Measurements from ENCODE around the gene SHKBP1.

SHKBP1 gene

DNA sequence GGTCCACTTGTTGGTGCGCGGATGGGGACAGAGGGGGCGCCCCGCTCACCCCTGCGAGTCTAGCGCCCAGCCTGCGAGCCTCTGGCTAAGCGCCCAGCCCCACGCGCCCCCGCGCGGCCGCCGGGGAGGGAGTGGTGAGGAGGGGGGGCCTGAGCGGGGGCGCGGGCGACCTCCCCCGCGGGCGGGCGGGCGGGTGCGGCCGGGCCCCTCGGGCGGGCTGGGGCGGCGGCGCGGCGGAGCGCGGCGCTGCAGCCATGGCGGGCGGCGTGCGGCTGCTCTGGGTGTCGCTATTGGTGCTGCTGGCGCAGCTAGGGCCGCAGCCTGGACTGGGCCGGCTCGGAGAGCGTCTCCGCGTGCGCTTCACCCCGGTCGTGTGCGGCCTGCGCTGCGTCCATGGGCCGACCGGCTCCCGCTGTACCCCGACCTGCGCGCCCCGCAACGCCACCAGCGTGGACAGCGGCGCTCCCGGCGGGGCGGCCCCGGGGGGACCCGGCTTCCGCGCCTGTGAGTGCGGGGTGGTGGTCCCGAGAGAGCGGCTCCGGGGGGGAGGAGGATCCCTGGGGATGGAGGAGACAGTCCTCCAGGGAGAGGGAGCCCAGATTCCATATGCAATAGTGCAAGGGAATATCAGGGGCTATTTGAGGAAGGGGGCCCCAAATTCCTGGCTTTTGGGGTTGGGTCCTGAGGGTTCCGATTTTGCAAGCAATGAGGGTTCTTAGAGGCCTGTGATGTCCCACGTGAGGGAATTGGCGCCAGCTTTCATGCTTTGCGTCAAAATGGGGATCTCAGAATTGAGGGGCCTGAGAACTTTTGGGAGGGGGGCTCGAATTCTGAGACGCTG is 24.7 kb downstream of the SHKBP1 start, which contains the start of gene LTBP4:
Gene LTBP4, plus strand, starts transcription at position 236 of the 841 bp plus-strand sequence. Its CDS starts 19 bp downstream, at position 255.
- no peak for DNase-seq (ENCODE audit: low spot score)

GRCh38 chr19:40603071-40603388 is 26.4 kb downstream of the SHKBP1 start:
- DNase-seq (ENCODE audit: low spot score): no peak

DNA sequence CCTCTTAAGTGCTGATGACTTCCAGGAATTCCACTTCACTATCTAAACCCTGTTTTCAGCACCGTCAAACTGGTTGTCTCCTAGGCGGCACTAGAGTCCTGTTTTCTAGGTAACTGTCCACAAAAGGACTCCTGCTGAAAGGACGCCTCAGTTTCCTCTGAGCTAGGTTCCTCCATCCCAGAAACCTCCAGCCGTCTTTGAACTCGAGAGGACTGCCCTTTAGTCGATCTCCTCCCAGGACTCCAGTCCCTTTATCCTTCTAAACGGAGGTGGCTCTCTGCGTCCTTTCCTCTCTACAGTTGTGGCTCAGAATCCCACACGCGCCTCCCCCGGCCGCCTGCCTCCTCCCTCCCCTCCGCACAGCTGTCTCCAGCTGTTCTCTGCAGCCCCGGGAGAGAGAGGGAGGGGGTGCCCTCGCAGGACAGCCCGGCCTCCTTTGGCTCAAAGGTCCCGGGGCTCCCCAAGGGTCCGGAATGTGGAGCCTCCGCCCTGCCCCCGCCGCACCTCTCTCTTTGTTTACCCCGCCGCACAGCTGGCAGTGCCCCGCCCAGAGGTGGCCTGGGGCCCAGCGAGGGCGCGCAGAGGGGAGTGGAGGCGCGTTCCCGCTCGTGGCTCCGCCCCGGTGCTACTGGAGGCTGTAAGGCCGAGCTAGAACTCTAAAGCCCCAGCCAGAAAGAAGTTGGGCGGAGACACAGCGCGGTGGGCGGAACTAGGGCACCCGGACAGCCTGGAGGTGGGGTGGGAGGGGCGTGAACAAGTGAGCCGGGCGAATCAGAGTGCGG is 26.9 kb downstream of the SHKBP1 start:
- peak; percentile 83 for DNase-seq (ENCODE audit: low spot score)

DNA sequence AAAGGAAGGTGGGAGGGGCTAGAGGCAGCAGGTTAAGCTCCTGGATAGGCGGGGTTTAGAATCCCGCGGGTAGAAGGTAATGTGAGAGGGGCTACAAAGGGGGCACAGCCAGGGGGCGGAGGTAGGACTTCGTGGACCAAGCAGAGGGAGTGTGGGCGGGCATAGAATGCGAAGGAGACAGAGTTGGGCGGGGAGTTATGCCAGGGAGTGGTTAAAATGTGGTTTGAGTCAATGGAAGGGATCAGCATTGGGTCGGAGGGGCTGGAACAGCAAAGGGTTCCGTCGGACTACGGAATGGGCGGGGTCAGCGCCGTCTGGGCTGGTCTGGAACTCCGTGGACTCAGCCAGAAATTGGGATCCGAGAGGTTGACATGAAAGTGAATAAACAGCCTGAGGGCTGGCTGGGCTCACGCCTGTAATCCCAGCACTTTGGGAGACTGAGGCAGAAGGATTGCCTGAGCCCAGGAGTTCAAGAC is 27.5 kb downstream of the SHKBP1 start:
- DNase-seq (ENCODE audit: low spot score): no peak

DNA sequence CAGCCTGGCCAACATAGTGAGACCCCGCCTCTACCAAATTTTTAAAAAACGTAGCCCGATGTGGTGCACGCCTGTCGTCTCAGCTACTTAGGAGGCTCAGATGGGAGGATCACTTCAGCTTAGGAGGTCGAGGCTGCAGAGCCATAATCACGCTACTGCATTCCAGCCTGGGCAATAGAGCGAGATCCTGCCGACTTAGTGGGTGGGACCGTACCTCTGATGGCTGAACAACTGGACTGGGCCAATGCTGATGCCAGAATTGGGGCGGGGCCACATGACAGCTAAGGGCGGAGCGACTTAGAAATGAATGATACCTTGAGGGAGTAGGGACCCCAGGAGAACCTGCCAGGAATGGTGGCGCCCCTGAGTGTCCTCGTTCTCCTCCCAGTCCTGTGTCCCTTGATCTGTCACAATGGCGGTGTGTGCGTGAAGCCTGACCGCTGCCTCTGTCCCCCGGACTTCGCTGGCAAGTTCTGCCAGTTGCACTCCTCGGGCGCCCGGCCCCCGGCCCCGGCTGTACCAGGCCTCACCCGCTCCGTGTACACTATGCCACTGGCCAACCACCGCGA is 28.1 kb downstream of the SHKBP1 start:
- no peak for DNase-seq (ENCODE audit: low spot score)

DNA sequence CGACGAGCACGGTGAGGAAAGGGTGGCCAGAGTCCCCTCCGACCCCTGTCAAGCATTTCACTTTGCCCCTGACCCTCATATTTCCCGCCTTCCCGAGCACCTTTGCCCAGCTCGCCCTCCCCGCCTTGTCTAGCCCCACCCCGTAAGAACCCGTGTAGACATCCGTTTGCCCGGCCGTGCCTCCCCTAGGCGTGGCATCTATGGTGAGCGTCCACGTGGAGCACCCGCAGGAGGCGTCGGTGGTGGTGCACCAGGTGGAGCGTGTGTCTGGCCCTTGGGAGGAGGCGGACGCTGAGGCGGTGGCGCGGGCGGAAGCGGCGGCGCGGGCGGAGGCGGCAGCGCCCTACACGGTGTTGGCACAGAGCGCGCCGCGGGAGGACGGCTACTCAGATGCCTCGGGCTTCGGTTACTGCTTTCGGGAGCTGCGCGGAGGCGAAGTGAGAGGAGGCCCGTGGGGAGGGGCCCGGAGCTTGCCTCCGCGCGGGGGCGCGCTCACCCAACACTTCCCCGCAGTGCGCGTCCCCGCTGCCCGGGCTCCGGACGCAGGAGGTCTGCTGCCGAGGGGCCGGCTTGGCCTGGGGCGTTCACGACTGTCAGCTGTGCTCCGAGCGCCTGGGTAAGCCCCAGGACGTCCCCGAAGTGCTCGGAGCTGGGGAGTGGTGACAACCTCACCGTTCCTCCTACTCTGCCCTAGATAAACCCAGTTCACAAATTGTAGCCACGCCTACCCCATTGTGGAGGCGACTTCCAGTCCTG is 28.7 kb downstream of the SHKBP1 start:
- no peak for DNase-seq (ENCODE audit: low spot score)

- no peak for DNase-seq (ENCODE audit: low spot score)
These were observed 30.9 kb downstream of the SHKBP1 start for GRCh38 chr19:40607311-40608239.

DNA sequence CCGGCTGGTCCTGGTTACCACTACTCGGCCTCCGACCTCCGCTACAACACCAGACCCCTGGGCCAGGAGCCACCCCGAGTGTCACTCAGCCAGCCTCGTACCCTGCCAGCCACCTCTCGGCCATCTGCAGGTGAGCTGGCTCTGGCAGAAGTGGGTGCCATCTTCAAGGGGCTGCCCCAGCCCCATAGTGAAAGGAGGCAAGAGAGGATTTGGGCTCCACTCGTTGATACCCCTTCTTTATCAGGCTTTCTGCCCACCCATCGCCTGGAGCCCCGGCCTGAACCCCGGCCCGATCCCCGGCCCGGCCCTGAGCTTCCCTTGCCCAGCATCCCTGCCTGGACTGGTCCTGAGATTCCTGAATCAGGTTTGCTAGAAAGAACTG is 31.6 kb downstream of the SHKBP1 start:
- no peak for DNase-seq (ENCODE audit: low spot score)

DNA sequence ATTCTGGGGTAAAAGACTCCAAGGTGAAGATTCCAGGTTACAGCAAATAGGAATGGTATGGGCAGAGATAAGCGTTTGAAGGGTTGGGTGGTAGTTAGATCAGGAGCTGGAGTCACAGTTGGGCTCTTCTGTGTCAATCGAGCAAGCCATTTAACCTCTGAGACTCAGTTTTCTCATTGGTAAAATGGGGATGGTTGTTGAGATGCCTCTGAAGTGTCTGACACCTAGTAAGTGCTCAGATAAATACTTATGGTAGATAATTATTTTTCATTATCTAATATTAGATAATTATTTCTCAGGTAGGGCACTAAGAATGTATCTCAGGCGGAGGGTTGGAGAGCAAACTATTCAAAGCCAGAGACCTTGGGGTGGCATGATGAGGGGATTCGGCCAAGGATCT is 32.3 kb downstream of the SHKBP1 start:
- DNase-seq (ENCODE audit: low spot score): no peak

GRCh38 chr19:40609561-40610395 is 33.1 kb downstream of the SHKBP1 start:
- DNase-seq (ENCODE audit: low spot score): peak; percentile 71

DNA sequence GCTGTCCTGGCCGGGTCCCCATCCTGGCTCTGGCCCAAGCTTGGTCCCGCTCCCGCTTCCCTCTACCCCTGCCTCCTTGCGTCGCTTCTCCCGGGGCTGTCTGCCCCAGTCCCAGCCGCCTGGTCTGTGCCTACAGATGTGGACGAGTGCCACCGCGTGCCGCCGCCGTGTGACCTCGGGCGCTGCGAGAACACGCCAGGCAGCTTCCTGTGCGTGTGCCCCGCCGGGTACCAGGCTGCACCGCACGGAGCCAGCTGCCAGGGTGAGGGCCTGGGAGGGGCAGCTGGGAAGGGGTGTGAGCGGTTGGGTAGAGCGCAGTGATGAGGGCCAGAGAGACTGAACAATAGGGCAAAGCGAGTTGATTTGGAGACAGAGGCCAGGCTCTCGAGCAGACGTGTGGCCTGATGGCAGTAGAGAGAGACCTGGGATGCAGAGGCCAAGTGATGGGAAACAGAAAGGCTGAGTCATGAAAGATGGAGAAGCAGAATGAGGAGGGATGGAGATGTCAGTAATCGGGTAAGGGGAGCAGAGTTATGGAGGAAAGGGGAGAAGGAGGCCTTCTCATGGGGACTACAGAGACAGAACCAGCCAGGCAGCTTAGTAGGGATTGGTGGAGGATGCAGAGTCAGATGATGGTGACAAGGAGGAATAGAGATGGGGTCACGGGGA is 33.9 kb downstream of the SHKBP1 start:
- DNase-seq (ENCODE audit: low spot score): peak; percentile 59

- no peak for DNase-seq (ENCODE audit: low spot score)
These were observed 34.4 kb downstream of the SHKBP1 start for GRCh38 chr19:40611096-40611495.

DNA sequence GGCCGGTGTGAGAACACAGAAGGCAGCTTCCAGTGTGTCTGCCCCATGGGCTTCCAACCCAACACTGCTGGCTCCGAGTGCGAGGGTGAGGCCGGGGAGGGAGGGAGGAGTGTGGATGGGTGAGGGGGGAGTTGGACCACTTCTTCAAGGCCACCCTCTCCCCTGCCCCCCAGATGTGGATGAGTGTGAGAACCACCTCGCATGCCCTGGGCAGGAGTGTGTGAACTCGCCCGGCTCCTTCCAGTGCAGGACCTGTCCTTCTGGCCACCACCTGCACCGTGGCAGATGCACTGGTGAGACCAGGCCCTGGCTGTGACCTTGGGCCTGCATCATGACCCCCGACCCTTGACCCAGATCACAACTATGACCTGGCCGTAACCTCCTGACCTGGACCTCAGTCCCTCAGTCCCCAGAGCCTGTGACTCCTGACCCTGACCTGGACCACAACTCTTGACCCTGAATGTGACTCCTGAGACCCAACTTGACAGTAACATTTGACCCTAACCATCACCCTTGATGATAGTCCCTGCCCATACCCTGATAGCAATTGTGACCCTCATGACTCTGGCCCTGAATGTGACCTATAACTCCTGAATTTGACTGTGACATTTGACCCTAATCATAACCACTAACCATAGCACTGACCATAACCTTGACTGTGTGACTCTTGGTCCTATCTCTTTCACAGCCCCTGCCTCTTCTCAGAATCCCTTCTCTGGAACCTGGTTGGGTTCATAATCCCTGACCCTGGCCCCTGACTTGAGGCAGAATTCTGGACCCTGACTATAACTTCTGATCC is 35.4 kb downstream of the SHKBP1 start:
- no peak for DNase-seq (ENCODE audit: low spot score)

DNA sequence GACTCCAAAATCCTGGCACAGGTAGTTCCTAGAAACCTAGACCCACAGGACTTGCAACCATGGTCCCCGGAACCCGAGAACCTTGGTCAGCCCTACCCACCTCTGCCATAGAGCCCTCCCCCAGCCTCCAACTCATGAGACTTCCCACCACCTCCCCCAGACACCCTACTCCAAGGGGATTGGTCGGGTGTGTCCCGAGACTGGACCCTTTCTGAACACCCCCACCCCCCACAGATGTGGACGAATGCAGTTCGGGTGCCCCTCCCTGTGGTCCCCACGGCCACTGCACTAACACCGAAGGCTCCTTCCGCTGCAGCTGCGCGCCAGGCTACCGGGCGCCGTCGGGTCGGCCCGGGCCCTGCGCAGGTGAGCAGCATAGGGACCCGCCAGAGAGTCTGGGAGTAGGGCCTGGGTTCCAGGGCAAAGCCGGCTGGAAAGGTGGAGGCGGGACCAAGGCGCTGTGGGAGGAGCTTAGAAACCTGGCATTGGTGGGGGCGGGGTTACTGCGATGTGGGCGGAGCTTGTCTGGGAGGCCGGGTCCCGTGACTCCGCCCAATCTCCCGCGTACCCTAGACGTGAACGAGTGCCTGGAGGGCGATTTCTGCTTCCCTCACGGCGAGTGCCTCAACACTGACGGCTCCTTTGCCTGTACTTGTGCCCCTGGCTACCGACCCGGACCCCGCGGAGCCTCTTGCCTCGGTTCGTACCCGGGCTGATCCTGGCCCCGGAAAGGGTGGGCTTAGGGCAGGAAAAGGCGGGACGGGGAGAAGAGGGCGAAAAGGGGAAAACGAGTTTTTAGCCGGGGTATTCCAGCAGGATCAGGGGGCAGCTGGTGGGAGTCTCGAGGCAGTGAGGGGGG is 36.4 kb downstream of the SHKBP1 start:
- no peak for DNase-seq (ENCODE audit: low spot score)

GRCh38 chr19:40613690-40614621 is 37.3 kb downstream of the SHKBP1 start:
- DNase-seq (ENCODE audit: low spot score): no peak

DNA sequence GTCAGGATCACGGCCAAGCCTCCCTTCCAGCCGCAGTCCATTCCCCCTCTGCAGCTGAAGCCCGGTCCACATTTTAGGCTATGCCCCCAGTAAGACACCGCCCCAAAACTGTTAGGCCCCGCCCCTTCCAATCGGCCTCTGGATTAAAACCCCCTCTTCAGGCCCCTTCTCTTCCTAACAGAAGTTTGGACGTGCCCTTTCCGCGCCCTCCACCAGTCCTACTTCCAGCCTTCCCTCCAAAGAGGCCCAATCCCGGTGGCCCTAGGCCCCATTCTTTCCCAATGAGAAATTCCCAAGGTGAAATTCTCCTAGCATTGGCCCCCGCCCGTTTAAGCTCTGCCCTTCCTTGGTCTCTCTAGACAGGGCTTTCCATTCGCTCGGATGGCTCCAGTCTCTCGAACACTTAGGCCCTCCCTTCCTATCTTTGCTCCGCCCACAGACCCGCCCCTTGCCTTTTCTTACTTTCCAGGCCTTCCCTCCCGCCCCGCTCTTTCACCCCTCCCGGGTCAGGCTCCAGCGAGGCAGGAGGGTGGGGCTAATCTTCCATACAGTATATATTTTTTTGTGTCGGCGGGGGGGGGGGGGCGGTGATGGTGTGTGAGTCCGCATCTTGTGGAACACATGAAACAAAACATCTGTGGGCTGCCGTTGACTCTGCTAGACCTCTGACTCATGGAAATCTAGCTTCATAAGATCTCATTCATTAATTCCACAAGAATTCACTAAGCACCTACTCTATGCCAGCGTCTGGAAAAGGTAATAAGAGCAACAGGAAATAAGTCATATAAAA is 38.1 kb downstream of the SHKBP1 start:
- no peak for DNase-seq (ENCODE audit: low spot score)
